KBM-7 (cell line): ENCODE measurements around the gene TACSTD2.
"Not testable (repeated sequence)": the region's sequence is repeated elsewhere in the genome, so short reads cannot be mapped to it uniquely, and the experiment has no call there.

ENCODE experiments used
- DNase-seq: peaks from one replicate; pipeline ENCODE4 v3.0.0-alpha.2; 2015
- in situ Hi-C: fragments of 300-500 bp; cut with MboI; formaldehyde crosslinking; loops from 2 replicates; pipeline ENCODE4 v1.14.3; 2020; ENCODE audit warnings: low sequenced_read_pairs, low pct_unique_long_range_greater_than_20kb, mixed read lengths

Gene TACSTD2

DNA sequence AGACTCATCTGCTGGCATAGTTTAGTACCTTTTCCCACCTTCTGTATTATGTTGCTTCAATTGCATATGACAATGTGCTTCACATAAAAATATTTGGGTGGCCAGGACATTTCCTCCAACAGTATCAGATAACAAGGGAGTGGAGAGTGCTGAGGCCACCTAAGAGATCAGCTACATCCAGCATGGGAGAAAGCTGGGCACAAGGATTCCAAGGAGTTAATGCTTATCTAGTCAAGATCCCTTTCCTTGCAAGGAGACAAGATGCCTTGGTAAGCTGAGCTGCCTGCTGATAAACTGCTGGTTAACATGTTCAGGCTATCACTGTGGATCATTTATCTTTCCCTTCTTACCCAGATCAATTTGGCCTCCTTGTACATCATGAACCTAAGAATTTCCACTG lies 5.4 kb downstream of the TACSTD2 start:
- in situ Hi-C loops = no loop called here
- no peak for DNase-seq

DNA sequence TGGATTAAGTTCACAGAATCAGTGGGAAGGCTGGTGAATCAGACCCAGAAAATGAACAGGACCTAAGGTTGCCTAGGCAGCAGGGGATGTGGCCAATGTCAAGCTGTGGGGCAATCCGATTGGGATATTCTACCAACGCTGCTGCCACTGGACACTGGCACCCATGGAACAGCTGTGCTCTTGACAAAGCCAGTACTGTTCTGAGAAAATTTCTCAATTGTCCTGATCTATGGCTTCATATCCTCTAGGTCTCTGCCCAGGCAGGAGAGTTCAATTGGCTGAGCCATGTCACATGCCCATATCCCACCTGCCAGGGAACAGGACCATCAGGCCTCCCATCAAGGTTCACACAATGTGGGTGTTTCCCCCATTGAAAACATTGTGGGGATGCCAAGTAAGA lies 6.2 kb downstream of the TACSTD2 start:
- DNase-seq = no peak
- in situ Hi-C loops = no loop called here

DNA sequence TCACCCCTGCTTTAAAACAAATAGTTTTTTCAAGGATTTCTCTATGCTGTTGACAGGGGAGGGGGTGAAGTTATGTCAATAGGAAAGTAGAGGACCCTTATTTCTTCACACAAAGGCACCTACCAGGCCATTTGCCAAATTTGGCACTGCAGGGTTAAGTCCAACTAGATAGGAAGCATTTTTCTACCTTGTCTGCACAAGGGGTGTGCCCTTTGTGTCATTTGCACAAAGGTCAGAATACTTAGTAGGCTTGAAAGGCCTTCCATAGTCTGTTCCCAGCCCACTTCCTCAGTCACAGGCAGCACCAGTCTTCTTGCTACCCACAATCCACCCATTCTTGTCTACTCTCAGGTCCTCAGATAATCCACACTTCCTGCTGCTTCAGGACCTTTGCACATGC lies 7.0 kb downstream of the TACSTD2 start:
- in situ Hi-C loops = no loop called here
- no peak for DNase-seq

DNA sequence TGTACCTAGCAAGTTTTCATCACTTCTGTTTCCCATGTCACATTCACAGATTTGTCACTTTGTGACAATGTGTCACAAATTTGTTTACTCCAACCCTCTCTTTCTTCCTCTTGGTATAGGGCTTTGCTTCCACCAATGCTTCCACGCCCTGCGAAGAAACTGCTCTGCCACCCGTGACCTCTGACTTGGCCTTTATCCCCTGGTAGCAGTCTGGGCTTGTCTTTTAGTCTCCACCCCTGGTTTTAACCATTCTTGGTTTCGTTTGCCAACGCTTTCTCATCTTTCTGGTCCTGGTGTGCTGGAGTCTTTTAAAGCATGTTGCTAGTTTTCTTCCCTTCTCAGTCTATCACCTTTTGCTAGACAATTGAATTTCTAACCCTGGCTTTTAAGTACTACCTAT lies 8.1 kb downstream of the TACSTD2 start:
- in situ Hi-C loops = no loop called here
- DNase-seq = no peak

DNA sequence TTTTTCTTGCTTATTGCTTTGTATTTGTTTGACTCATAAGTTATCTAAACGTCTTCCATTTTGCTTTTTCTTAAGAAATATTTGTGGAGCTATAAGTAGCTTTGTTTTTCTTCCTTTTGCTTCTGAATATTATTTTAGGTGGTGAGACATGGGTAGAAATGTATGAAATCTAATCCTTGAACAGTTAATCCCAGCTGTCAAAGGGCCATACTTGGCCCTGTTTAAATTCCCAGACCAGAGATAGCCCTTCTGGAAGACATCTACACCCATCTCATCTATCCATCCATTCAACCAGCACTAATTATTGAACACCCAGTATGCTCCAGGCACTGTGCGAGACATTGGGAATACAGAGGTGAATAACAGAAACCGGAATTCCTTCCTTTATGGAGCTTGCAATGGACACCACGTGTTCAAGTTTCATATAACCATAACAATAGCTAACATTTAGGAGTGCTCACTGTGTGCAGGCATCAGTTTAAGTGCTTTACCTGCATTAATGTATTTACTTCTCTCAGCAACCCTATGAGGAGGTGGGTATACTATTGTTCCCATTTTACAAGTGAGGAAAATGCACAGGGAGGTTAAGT lies 8.7 kb downstream of the TACSTD2 start:
- in situ Hi-C loops = no loop called here
- no peak for DNase-seq

DNA sequence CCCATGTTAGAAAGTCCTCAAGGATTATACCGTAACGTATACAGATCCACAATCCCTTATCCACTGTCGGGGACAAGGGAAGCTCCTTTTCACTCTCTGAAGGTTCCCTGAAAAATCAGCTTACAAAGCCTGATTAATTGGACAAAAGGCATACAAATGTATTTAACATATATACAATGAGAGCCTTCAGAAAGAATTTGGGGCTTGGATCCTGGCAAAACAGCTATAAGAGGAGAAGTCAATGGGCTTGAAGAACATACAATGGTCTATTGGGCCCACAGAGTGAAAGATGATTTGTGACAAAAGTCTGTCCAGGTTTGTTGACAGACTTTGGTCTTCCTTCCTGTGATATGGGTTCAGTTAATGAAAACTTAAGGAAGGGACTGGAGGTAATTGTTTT lies 10.7 kb downstream of the TACSTD2 start:
- DNase-seq = no peak
- in situ Hi-C loops = no loop called here

DNA sequence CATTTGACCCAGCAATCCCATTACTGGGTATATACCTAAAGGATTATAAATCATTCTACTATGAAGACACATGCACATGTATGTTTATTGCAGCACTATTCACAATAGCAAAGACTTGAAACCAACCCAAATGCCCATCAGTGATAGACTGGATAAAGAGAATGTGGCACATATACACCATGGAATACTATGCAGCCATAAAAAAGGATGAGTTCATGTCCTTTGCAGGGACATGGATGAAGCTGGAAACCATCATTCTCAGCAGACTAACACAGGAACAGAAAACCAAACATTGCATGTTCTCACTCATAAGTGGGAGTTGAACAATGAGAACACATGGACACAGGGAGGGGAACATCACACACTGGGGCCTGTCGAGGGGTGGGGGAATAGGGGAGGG lies 13.3 kb downstream of the TACSTD2 start:
- DNase-seq, in situ Hi-C loops: not testable (repeated sequence)

DNA sequence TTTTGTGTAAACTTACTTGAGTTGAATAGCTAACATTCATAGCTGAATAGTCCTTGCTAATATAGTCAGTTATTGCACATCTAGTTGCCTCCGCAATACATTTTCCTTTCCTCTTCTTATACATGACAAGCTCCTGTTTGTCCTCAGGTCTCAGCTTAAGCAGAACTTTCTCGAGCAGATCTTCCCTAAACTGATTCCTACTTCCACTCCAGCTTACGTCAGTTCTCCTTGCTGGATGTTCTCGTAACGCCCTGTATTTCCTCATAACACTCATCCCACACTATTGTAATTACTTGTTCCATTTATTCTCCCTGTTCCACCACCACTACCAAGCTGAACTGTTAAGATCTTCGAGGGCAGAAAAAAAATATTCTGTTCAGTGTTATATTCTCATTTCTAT lies 15.4 kb downstream of the TACSTD2 start:
- in situ Hi-C loops = no loop called here
- DNase-seq = no peak

DNA sequence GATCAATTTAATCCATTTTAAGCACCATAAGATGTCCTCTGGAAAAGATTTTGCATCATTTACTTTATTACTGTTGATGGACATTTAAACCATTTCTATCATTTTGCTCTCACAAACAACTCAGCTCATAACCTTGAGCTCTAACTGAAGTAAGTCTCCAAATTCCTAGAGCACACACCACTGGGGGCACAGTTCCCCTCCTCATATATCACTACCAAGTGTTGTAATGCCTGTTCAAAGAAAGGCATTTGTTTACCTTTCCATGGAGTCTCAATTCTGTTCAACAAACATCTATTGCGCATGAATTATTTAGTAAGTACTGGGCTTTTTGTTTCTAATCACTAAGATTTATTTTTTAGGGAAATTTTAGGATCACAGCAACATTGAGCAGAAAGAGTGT lies 21.7 kb downstream of the TACSTD2 start:
- in situ Hi-C loops = no loop called here
- DNase-seq = no peak

DNA sequence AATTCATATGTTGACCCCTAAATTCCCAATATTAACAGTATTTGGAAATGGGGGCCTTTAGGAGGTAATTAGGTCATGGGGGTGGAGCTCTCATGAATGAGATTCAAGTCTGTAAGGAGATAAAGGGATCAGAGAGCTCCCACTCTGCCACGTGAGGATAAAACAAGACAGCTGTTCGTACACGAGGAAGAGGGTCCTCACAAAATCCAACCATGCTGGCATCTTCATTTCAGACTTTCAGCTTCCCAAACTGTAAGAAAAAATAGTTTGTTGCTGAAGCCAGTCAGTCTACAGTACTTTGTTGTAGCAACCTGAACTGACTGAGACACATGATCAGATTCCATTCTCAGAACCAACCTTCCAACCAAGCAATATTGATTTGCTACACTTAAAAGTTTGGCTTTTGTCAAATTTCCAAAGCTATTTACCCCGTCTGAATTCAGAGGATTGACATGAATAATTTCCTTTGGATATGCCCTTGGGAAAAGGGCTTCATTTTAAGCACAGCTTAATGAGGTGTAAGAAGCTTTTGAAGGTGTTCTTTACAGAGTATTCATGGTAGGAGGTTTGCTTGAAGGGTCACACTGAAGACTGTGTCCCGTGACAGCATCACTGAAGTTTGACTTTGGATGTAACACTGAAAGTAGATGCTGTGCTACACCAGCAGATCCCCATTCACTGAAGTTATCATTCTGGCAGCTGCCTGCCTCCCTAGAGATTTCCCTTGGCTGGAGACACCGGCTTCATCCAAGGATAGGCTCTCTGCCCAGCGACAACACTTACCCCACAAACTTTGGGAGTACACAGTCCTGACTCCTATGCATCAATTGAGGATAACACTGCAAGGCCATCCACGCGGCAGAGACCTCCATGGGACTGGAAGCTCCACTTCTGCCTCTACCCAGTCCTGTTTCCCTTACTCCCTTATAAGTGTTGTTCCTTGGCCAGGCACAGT lies 25.6 kb downstream of the TACSTD2 start:
- DNase-seq = no peak
- in situ Hi-C loops = no loop called here

DNA sequence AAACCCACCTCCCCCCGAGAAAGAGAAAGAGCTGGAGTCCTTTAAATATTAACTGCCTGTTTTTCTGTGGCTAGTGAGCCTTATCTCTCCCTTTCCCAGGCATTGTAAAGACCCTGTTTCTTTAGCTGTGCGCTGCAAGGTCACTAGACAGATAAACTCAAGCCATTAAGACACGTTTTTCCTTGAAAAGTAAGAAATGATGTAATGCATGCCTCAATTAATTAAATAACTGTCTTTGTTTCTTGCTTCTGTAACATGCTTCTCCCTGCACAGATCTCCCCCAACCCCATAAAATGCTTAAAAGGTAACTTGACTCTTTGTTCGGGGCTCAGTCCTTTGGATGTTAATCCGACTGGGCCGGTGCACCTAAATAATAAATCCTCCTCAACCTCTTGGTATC lies 27.8 kb downstream of the TACSTD2 start:
- in situ Hi-C loops, DNase-seq: not testable (repeated sequence)

DNA sequence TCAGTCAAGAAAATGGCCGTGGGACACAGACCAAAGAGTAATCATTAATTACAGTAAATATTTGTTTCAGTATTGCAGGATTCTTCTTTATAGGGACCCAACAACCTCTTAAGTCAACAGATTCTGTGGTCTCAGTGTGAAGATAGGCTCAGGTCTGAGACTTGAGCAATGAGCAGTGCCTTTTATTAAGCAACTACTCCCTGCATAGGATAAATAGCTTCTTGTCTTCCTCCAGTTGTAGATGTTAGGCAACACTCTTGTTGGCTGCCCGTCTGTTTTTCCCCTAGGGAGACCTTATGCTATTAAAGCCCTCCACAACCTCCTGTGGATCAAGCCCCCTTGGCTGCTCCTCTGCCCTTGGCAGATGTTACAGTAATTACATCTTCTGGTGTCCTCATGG lies 28.7 kb downstream of the TACSTD2 start:
- in situ Hi-C loops = no loop called here
- DNase-seq = no peak

DNA sequence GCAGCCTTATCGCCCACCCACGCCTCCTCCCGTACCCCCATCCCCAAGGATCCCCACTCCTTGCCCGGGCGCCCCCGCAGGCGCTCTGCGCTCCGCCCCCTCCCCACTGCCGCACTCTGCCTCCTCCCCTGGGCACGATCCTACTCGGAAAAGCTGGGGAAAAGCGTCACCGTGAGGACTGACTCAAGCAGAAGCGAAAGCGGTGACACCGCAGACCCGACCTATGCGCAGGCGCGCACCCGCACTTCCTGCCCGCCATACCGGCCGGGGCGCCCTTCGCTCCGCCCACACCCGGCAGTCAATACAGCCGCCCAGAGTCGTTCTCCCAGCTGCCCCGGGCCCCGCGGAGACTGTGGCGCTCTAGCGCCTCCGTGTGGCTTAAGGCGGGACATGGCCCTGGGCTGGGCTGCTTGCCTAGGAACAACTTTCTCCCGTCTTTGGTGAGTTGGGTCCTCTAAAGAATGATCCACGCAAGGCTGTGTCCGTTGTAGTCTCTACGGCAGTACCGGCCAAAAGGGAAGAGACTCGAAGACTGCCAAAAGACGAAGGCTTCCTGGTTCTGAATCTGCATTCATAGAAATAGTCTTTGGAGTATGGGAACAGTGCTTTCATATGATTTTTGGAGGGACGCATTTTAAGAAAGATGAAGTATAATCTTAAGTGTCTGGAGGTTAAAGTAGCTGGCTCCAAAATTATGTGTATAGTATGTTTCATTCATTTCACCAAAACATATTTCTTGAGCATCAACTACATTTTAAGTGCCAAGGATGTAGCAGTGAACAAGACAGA lies 30.3 kb downstream of the TACSTD2 start, which contains the start of gene OMA1:
TSS of gene OMA1 (minus strand) at position 207 of the 789 bp plus-strand sequence. CDS start 7,432 bp downstream, outside the sequence.
- DNase-seq = peak; percentile 97
- in situ Hi-C loops = no loop called here

DNA sequence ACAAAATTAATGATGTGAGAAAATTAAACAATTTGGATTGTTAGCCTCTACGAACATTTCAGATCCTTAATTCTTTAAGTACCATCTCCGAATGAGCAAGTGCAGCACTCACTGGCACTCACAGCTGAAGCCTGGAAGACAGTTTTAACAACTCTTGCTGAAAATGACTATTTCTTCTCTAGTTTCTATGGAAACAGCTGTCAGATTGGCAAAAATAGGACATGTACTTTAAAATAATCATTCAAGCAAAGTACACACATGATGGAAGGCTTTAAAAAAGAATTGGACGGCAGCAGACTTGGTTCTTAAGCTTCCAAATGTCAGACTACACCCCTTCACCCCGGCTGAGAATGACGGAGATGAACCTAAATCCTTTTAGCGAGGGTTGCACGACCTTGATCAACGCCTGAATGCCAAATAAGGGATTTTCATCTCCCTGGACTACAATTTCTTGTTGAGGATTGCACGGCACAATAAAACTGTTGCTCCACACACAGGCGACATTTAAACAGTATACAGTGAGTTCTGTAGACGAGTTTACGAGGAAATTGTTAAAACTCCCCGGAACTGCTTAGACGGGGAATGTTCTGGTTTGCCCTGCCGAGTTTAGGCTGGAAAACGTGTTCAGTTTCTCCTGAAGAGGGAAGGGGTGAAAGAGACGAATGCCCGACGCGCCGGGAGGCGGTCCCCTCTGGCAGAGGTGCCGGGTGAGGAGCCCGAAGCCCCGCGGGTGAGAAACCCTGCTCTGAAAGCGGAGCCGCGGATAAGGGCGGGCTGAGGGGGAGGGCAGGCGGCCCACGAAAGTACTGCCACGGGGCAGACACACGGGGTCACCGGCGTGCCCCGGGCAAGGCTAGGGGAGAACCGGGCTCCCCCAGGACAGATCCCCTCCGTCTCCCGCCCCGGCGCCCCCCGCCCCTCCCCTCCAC lies 31.2 kb downstream of the TACSTD2 start:
- in situ Hi-C loops = no loop called here
- peak; percentile 80 for DNase-seq

DNA sequence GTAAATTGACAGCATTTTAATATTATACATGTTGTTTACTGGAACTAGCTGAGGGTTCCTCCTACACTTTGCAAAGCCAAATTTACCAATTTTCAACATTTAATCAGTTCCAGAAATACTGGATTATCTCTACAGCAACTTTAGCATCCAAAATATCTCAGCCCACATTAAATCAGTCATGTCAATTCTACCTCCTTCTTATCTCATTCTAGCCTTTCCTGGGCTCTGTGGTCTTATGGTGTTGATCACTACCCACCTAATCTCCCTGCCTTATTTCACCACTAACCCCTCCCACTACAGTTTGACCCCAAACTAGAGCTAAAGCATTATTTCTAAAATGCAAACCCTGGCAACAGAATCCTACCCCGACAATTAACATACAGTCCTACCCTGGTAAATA lies 33.8 kb downstream of the TACSTD2 start:
- no peak for DNase-seq
- in situ Hi-C loops = no loop called here

DNA sequence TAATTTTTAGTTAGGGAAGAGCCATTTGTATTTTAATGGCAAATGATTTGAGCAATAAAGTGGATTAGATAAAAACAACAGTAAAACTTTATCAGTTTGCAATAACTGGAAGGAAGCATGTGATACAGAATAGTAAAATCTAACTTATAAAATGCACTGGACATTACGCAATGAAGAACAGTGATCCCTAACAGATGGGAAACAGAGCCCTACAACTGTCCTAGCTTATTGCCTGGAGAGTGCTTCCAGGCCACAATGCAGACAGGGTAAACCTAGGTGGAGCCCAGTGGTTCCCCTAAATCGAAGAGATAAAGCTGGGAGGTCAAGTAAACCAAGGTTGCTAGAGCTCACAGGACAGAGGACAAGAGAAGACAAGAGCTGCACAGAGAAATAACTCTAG lies 37.5 kb downstream of the TACSTD2 start:
- in situ Hi-C loops = no loop called here
- no peak for DNase-seq

DNA sequence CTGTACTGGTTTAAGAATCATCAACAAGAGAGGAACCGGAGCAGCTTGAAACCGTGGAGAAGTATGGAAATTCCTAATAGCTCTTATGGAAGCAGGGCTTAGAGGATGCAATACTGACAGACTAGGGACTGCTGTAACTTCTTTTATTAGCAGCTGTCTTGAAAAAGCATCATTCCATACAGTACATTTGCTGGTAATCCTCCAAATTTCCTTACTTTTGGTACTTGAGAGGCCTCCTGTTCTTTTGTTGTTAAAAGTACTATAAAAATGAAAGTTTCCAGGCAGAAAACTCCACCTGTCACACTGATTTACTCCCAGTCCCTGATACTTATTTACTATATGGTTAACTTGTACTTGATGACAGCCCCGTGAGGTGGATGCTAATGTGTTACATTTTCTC lies 38.2 kb downstream of the TACSTD2 start:
- no peak for DNase-seq
- in situ Hi-C loops = no loop called here

DNA sequence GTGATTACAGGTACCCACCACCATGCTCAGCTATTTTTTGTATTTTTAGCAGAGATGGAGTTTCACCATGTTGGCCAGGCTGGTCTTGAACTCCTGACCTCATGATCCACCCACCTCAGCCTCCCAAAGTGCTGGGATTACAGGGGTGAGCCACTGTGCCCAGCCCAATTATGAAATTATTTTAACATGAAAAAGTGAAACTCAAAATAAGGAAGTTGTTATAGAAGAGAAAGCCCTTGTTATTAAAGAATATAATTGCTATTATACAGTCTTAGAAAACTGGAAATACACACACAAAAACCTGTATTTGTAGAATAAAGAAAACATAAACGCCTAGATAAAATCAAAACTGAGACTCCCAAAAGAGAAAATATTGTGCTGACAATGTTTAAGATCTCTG lies 45.2 kb downstream of the TACSTD2 start:
- DNase-seq, in situ Hi-C loops: not testable (repeated sequence)

DNA sequence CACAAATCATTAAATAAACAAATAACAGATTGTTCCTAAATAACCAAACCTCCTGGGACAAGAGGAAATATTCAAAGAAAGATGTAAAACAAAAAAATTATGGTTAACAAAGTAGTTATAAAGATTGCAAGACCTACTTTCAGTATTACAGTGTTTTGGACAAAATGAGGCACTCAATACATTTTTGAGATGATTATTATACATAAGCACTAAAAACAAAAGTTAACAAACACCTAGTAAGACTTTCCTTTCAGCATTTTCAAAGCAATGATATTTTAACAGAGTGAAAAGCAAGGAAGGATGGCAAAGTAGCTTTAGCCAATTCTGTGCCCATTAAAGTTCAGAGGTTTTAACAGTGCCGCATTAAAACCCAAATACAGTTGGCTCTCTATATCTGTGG lies 47.8 kb downstream of the TACSTD2 start:
- in situ Hi-C loops = no loop called here

More for the DNA sequence above, 47.8 kb downstream of the TACSTD2 start:
- DNase-seq = no peak
